Measurements from ENCODE around the gene PRR23E.

PRR23E gene

GRCh38 chr3:127209840-127210653, 17.1 kb downstream of the PRR23E start:
- DNase-seq (ENCODE audit: low spot score), result no peak

GRCh38 chr3:127210654-127210943, 17.7 kb downstream of the PRR23E start:
- no peak for DNase-seq (ENCODE audit: low spot score)

GRCh38 chr3:127211118-127212060, 18.5 kb downstream of the PRR23E start:
- DNase-seq (ENCODE audit: low spot score), result no peak

- no peak for DNase-seq (ENCODE audit: low spot score)
These were observed 19.3 kb downstream of the PRR23E start for GRCh38 chr3:127212231-127212630.

GRCh38 chr3:127212711-127213110, 19.8 kb downstream of the PRR23E start:
- no peak for DNase-seq (ENCODE audit: low spot score)

- no peak for DNase-seq (ENCODE audit: low spot score)
These were observed 20.5 kb downstream of the PRR23E start for GRCh38 chr3:127213381-127213918.

- DNase-seq (ENCODE audit: low spot score), result no peak
These were observed 22.0 kb downstream of the PRR23E start for GRCh38 chr3:127214975-127215374.

- DNase-seq (ENCODE audit: low spot score), result no peak
These were observed 22.9 kb downstream of the PRR23E start for GRCh38 chr3:127215714-127216414.

- DNase-seq (ENCODE audit: low spot score), result no peak
These were observed 23.7 kb downstream of the PRR23E start for GRCh38 chr3:127216415-127217261.

- no peak for DNase-seq (ENCODE audit: low spot score)
These were observed 24.9 kb downstream of the PRR23E start for GRCh38 chr3:127217596-127218453.

- DNase-seq (ENCODE audit: low spot score), result no peak
These were observed 25.6 kb downstream of the PRR23E start for GRCh38 chr3:127218454-127218922.

GRCh38 chr3:127220497-127220896, 27.6 kb downstream of the PRR23E start:
- DNase-seq (ENCODE audit: low spot score), result no peak

GRCh38 chr3:127221037-127221436, 28.1 kb downstream of the PRR23E start:
- no peak for DNase-seq (ENCODE audit: low spot score)

GRCh38 chr3:127221446-127222035, 28.6 kb downstream of the PRR23E start:
- no peak for DNase-seq (ENCODE audit: low spot score)

- no peak for DNase-seq (ENCODE audit: low spot score)
These were observed 29.2 kb downstream of the PRR23E start for GRCh38 chr3:127222163-127222562.

GRCh38 chr3:127222664-127223063, 29.7 kb downstream of the PRR23E start:
- no peak for DNase-seq (ENCODE audit: low spot score)

- DNase-seq (ENCODE audit: low spot score), result no peak
These were observed 31.2 kb downstream of the PRR23E start for GRCh38 chr3:127224118-127224517.

GRCh38 chr3:127226457-127226856, 33.5 kb downstream of the PRR23E start:
- DNase-seq (ENCODE audit: low spot score), result no peak

- no peak for DNase-seq (ENCODE audit: low spot score)
These were observed 34.3 kb downstream of the PRR23E start for GRCh38 chr3:127226946-127227842.

All from CD4-positive, alpha-beta T cell treated with Interleukin-6 at 100 ng/mL for 8 hours (primary cell).